Mesothelial cell of epicardium (in vitro differentiated cells): ENCODE results near the gene RHBDF2. TPM values are rescaled to one million over a fixed set of nuclear protein-coding genes. Genes with fewer than 3 reads are reported as not detected.
A peak's percentile ranks its signal among the peaks of the same experiment; 100 is the strongest.

Source experiments
- DNase-seq, 2 experiments: peaks; one replicate each; pipeline ENCODE4 v3.0.0; 2021; ENCODE audit warnings: low spot score in 2 of 2; ENCODE audit not compliant: unreplicated experiment in 2 of 2
- H3K27ac Mint-ChIP-seq: 2 replicates; pipeline ENCODE4 v1.8.0; 2021; ENCODE audit warnings: mixed read lengths
- H3K27me3 Mint-ChIP-seq: 2 replicates; pipeline ENCODE4 v1.8.0; 2021; ENCODE audit warnings: low read depth, mixed read lengths
- H3K36me3 Mint-ChIP-seq: 2 replicates; pipeline ENCODE4 v1.8.0; 2021; ENCODE audit warnings: mixed read lengths
- H3K4me1 Mint-ChIP-seq: 2 replicates; pipeline ENCODE4 v1.8.0; 2021; ENCODE audit warnings: mixed read lengths
- H3K4me3 Mint-ChIP-seq: 2 replicates; pipeline ENCODE4 v1.8.0; 2021; ENCODE audit warnings: mild to moderate bottlenecking, moderate library complexity, mixed read lengths
- H3K9me3 Mint-ChIP-seq: 2 replicates; pipeline ENCODE4 v1.8.0; 2021; ENCODE audit warnings: mixed read lengths
- total RNA-seq: library from RNA; stranded (reverse); gene quantifications from 3 replicates; pipeline ENCODE4 v1.2.1, GENCODE V29; 2021
- TF ChIP-seq, protein P1 (sequence below): fragments of 200-600 bp; sonication (generic); IDR thresholded peaks from one replicate; pipeline ENCODE4 v1.5.0; 2021; ENCODE audit warnings: antibody characterized with exemption; ENCODE audit not compliant: unreplicated experiment

RHBDF2 gene
- total RNA-seq, 1 donor from 2014 or later = 21.5 TPM

DNA sequence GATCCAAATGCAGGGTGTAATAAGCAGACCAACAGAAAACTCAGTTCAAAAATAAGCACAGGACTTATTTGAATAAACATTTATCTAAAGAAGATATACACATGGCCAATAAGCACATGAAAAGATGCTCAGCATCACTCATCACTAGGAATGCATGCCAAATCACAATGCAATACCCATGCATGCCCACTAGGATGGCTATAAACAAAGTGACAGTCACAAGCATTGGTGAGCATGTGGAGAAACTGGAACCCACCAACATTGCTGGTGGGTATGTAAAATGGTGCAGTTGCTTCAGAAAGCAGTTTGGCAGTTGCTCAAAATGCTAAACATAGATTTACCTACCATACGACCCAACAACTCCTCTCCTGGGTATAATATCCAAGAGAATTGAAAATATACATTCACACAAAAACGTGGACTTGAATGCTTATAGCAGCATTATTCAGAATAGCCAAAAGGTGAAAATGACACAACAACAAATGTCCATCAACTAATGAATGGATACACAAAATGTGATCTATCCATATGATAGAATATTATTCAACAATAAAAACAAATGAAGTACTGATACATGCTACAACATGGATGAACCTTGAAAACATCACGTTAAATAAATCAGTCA lies 68.4 kb downstream of the RHBDF2 start:
- H3K4me1 Mint-ChIP-seq = peaks cover 4% of the 10 kb centered on the region
- peaks cover 2% of the 10 kb centered on the region for H3K36me3 Mint-ChIP-seq
- no peaks in the 10 kb centered on the region for H3K9me3 Mint-ChIP-seq
- H3K27ac Mint-ChIP-seq = no peak overlapping the region
- H3K27me3 Mint-ChIP-seq = no peaks in the 10 kb centered on the region
- DNase-seq = no peak
- TF ChIP-seq, protein P1, sequence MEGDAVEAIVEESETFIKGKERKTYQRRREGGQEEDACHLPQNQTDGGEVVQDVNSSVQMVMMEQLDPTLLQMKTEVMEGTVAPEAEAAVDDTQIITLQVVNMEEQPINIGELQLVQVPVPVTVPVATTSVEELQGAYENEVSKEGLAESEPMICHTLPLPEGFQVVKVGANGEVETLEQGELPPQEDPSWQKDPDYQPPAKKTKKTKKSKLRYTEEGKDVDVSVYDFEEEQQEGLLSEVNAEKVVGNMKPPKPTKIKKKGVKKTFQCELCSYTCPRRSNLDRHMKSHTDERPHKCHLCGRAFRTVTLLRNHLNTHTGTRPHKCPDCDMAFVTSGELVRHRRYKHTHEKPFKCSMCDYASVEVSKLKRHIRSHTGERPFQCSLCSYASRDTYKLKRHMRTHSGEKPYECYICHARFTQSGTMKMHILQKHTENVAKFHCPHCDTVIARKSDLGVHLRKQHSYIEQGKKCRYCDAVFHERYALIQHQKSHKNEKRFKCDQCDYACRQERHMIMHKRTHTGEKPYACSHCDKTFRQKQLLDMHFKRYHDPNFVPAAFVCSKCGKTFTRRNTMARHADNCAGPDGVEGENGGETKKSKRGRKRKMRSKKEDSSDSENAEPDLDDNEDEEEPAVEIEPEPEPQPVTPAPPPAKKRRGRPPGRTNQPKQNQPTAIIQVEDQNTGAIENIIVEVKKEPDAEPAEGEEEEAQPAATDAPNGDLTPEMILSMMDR = peak; percentile 64
- no peak overlapping the region for H3K4me3 Mint-ChIP-seq

DNA sequence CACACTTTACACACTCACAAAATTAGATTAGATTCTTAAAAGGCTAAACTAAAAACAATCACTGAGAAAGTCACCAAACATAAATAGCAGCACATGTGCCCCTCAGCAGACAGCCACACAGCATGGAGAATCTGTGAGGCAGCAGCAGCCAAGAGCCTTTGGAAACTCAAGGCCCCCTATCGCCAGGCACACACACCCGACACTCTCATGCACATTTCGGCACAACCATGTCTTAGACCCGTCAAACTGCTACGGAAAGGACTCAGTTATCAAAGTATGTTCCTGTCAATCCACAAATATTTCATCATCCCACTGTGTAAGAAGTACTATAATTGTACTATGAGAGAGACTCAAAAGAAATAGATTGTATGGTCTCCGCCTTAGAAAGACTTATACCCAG lies 69.2 kb downstream of the RHBDF2 start:
- H3K4me1 Mint-ChIP-seq = no peaks in the 10 kb centered on the region
- no peak for DNase-seq
- no peaks in the 10 kb centered on the region for H3K9me3 Mint-ChIP-seq
- H3K36me3 Mint-ChIP-seq = peaks cover 2% of the 10 kb centered on the region
- no peaks in the 10 kb centered on the region for H3K27me3 Mint-ChIP-seq
- H3K4me3 Mint-ChIP-seq = no peak overlapping the region
- no peak overlapping the region for H3K27ac Mint-ChIP-seq
- TF ChIP-seq, protein P1 = no peak

DNA sequence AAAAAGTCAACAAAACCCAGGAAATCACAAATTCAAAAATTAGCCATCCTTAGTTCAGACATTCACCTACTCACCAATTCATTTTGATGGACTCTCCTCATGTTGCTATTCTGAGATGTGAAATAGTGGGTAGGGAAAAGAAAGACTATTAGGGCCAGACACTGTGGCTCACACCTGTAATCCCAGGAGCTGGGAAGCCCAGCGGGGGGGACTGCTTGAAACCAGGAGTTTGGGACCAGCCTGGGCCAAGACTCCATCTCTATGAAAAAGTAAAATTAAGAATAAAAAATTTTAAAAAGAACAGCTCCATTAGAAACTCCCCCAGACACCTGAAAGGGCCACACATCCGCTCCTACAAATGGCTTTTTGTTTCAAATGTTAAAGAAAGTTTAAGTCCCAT lies 69.7 kb downstream of the RHBDF2 start:
- Mint-ChIP-seq H3K4me3 (no peak overlapping the region), H3K9me3 (no peaks in the 10 kb centered on the region), H3K27ac (no peak overlapping the region), H3K27me3 (no peaks in the 10 kb centered on the region), H3K36me3 (peaks cover 2% of the 10 kb centered on the region), H3K4me1 (no peaks in the 10 kb centered on the region)
- TF ChIP-seq, protein P1 = no peak
- DNase-seq = no peak

DNA sequence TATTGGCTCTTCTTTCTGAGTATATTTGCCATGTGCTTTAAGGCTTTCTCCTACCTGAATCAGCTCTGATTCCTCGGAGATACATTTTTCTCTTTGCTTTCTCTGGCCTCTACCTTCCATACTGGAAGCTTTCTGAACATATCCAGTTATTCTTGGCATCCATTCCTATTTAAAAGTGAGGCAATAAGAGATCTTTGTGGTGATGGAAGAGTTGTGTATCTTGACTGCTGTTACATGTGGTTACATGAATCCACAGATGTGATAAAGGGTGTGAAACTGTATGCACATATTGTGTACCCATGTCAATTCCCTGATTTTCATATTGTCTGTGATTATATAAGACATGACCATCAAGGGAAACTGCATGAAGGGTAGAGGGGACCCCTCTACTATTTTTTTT lies 72.7 kb downstream of the RHBDF2 start:
- no peaks in the 10 kb centered on the region for H3K9me3 Mint-ChIP-seq
- H3K27ac Mint-ChIP-seq = no peak overlapping the region
- H3K36me3 Mint-ChIP-seq = peaks cover 2% of the 10 kb centered on the region
- H3K27me3 Mint-ChIP-seq = no peaks in the 10 kb centered on the region
- no peak for DNase-seq
- H3K4me3 Mint-ChIP-seq = no peak overlapping the region
- TF ChIP-seq, protein P1 = no peak
- H3K4me1 Mint-ChIP-seq = no peaks in the 10 kb centered on the region

DNA sequence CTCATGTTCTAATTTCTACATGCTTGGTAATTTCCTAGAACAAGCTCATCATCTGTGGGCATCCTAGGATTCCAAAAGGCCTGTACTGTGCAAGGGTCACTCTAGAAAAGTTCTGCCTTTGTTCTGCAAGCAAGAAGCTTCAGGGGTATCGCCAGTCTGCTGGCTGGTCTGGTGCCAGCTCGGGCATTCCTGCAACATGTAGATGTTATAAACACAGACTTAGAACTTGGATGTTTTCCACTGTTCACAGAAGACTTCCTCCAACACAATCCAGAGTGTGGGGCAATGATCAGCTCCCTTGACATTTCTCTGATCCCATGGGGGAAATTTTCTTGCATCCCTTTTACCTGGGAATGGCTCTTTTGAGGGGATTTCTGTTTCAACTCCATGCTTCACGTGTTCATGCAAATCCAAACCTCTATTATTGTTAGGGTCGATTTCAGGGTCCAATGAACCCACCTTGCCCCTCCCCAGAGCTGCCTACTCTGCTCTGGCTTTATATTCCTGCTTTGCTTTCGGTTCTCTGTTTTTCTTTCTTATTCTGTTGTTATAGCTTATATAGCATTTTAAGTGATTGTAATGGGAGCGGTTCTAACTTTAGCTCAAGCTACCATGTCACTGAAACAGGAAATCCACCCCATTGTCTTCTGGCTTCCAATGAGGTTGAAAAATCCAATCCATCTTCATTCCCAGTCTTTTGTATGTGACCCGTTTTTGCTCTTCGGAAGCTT lies 73.6 kb downstream of the RHBDF2 start:
- H3K4me3 Mint-ChIP-seq = no peak overlapping the region
- no peak overlapping the region for H3K27ac Mint-ChIP-seq
- no peaks in the 10 kb centered on the region for H3K4me1 Mint-ChIP-seq
- no peaks in the 10 kb centered on the region for H3K27me3 Mint-ChIP-seq
- no peaks in the 10 kb centered on the region for H3K9me3 Mint-ChIP-seq
- TF ChIP-seq, protein P1 = no peak
- DNase-seq = no peak
- H3K36me3 Mint-ChIP-seq = peaks cover 4% of the 10 kb centered on the region
